PFSK-1 (cell line): ENCODE results near the gene LITAFD.

Experiments used
- POLR2AphosphoS5 ChIP-seq: IDR thresholded peaks from 2 replicates; pipeline ENCODE4 v1.6.1; 2012; ENCODE audit warnings: low read depth, mild to moderate bottlenecking, control low read depth, low read length, moderate library complexity
- REST ChIP-seq, 2 experiments: IDR thresholded peaks; 2 replicates each; pipeline versions ENCODE4 v1.6.1 to v1.8.0; 2011 to 2012; ENCODE audit warnings: low read depth in 2 of 2, low read length in 2 of 2, control low read depth in 1 of 2, inconsistent platforms in 1 of 2, mild to moderate bottlenecking in 1 of 2, moderate library complexity in 1 of 2; ENCODE audit not compliant: insufficient read depth in 1 of 2
- SIN3A ChIP-seq: IDR thresholded peaks from 2 replicates; pipeline ENCODE4 v1.6.1; 2012; ENCODE audit warnings: mild to moderate bottlenecking, low read length, moderate library complexity, borderline replicate concordance; ENCODE audit not compliant: insufficient read depth
- TAF1 ChIP-seq: IDR thresholded peaks from 2 replicates; pipeline ENCODE4 v1.6.1; 2012; ENCODE audit warnings: low read length, control low read depth, borderline replicate concordance; ENCODE audit not compliant: insufficient read depth

DNA sequence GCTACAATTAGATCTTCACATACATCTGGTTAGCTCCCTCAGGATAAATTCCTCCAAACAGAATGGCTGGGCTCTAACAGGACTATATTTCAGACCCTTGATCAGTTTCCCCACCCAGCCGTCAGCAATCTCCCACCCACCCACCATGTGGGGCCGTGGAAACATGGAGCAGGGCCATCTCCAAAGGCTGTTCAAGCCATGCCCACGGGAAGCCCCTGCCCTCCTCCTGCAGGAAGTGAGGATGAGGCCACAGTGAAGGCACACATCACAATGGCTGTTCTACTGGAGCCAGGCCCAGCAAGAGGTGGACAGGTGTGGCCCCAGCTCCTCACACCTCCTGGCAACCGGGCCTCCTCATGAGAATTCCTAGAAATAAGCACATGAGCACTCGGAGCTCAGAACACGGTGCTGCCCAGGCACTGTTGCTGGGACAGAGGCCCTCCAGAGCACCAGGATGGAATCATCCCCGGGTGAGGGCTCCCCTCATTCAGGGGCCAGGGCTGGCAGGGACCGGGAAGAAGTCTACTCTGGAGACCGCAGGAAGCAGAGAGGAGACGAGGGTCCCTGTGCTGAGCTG lies at the start of gene LITAFD:
- TF ChIP-seq REST (IDR thresholded peaks at IDR 0.05; ENCODE audit: insufficient read depth in 1 of 2, low read depth in 2 of 2, low read length in 2 of 2) (no peak), SIN3A (no peak), POLR2AphosphoS5 (no peak), TAF1 (no peak)
